GM20431 (cell line): ENCODE results near the gene GNL3.

ENCODE experiments used
- in situ Hi-C: fragments of 300-500 bp; cut with MseI, MboI; formaldehyde crosslinking; loops from one replicate; pipeline ENCODE4 v1.15.0; 2020; ENCODE audit warnings: low sequenced_read_pairs; ENCODE audit not compliant: unreplicated experiment

Gene GNL3

DNA sequence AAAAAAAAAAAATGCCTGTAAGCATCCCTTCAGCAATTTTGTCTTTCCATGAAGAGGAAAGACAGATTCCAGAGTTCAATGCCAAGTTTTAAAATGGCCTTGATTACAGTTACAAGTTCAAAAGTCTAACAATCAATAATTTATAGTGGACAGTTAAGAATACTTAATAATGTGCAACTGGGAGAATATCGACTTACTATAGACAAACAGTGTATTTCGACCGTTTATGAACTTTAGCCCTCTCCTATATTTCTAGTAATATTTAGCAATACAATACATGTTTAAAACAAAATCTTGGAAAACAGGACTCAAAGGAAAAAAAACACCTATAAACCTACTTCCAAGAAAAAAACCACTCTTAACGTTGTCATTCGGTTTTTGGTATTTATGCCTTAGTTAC, 1.6 kb upstream of the GNL3 start:
- in situ Hi-C loops: no loop called here

DNA sequence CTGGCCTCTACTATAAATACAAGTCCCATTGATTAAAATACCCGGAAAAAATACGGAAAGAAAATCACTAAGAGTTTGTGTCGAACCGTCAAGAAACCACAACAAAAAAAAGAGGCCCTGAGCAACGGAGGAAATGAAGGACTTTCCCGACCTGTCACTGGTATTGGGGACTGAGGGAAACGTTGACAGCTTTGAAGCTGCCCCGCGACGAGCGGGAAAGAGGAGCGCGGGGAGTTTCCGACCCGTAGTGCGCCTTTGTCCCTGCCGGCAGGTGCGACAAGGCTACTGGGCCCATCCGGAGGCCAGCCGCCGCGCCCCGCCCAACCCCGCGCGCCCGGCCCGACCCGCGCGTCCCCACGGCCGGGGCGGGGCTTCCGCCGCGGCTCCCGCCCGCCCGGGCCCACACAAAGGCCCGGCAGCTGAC, 535 bp upstream of the GNL3 start:
- in situ Hi-C loops: no loop called here

- in situ Hi-C loops: no loop called here
Observed at GRCh38 chr3:52688266-52688665, 2.4 kb downstream of the GNL3 start.

DNA sequence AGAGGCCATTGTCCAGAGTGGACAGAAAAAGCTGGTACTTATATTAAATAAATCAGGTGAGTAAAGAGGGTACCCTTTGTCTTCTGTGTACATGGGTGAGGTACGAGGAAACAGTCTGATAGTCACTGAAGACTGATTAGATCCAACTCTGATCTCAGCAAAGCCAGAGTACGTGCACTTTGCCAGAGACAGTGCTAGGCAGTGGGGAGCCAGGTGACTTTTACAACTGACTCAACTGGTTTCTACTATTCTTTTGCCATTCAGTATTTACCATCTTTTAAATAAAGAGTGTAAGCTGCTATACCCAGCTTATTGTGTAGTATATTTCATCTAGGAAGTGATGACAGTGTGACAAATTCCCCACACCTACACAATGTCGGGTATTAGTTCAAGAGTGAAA, 3.3 kb downstream of the GNL3 start:
- in situ Hi-C loops: no loop called here

DNA sequence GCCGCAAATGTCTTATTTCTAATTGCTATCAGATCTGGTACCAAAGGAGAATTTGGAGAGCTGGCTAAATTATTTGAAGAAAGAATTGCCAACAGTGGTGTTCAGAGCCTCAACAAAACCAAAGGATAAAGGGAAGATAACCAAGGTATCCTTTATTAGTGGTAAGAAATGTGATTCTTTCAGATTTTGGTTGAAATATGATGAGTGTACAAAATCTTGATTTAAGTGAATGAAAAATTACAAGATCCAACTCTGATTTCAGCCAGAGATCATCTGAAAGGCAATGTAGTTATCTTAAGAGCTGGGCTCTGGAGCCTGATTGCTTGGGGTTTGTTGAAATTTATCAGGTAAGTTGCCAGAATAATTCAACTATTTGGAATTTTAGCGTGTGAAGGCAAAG, 4.7 kb downstream of the GNL3 start:
- in situ Hi-C loops: no loop called here

- in situ Hi-C loops: no loop called here
Observed at GRCh38 chr3:52693071-52693470, 7.2 kb downstream of the GNL3 start.

DNA sequence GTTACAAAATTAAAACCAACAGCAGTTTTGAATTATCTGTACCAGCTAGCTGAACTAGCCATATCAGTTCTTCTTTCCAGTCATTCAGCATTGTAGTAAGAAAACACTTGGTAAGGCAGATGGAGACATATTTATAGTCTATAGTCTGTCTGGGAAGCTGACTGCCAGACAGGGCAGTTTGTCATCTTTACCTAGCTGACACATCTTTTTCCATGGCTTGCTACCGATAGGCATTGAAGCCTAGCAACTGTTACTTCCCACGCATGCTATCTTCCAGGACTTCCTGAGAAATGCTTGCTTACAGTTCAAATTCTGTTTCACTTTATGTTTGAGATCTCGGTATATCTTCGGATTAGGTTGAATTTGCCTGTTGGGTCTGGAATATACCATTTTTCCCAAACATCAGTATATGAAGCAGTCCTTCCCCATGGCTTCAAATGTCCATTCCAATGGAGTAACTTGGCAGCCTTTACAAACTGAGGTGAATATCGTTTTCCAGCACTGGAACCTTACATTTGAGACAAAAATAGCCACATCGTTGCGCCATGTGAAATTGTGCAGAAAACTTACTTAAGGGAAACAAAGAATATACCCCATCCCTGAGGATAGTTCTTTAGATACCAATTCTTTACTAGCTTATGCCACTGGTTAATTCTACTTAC, 8.8 kb downstream of the GNL3 start:
- in situ Hi-C loops: no loop called here

- in situ Hi-C loops: no loop called here
Observed at GRCh38 chr3:52695798-52696671, 10.2 kb downstream of the GNL3 start.

DNA sequence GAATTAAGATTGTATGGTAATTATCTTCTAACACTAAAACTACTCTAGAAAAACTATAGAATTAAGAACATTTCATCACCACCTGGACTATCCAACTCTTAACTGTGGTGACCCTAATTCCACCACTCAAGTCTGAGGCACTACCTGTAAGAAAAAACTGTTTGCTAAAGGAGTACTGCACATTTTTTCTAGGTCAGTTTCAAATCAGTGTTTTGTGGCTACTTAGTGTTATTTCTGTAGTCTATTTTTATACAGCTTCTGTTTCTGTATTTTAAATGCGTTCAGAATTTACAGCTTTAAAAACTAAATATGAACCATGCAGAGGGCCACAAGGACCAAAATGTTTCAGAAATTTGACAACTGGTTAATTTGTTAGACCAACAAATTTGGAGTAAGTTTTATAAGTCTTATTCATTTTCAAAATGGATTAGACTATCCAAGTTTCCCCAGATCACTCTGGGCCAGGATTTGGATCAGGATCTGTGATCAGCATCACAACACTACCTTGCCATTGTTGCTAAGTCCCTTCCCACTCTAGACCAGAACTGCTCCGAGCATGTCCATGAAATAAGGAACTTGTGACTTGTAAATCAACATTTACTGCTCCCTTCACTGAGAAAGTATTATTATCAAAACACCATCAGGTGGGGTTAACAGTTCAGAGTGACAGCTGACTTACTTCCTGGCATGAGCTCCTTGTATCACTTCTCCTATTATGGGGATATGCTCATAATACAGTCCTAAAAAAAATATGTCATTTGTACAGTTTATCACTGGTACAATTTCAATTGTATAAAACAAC, 11.2 kb downstream of the GNL3 start:
- in situ Hi-C loops: no loop called here

DNA sequence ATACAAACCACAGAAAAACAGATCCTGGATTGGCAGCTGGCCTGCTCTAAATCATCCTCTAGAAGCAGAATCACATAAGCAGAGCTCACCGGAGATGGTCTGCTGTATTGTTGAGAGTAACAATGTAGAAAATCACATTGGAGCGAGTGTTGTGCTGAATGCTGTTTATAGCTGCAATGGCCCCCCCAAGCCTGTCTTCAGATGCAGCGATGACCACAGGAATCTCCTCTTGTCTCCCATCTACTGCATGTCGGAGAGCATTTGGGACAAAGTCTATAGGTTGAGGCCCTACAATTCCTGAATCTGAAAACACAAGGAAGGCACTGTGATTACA, 11.8 kb downstream of the GNL3 start:
- in situ Hi-C loops: no loop called here

GRCh38 chr3:52703341-52703740, 17.5 kb downstream of the GNL3 start:
- in situ Hi-C loops: no loop called here

GRCh38 chr3:52704611-52705437, 19.0 kb downstream of the GNL3 start:
- in situ Hi-C loops: no loop called here

DNA sequence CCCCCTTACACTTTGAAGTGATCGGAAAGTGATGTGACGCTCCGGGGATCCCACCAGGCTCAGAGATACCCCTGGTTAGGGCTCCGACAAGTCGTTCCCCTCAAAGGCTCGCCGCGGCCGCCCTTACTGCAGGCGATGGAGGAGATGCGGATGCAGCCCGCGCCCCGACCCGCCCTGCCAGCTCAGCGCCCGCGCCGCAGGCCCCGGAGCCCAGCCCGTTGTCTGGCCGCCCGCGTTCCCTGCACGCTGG, 19.5 kb downstream of the GNL3 start:
- in situ Hi-C loops: no loop called here

DNA sequence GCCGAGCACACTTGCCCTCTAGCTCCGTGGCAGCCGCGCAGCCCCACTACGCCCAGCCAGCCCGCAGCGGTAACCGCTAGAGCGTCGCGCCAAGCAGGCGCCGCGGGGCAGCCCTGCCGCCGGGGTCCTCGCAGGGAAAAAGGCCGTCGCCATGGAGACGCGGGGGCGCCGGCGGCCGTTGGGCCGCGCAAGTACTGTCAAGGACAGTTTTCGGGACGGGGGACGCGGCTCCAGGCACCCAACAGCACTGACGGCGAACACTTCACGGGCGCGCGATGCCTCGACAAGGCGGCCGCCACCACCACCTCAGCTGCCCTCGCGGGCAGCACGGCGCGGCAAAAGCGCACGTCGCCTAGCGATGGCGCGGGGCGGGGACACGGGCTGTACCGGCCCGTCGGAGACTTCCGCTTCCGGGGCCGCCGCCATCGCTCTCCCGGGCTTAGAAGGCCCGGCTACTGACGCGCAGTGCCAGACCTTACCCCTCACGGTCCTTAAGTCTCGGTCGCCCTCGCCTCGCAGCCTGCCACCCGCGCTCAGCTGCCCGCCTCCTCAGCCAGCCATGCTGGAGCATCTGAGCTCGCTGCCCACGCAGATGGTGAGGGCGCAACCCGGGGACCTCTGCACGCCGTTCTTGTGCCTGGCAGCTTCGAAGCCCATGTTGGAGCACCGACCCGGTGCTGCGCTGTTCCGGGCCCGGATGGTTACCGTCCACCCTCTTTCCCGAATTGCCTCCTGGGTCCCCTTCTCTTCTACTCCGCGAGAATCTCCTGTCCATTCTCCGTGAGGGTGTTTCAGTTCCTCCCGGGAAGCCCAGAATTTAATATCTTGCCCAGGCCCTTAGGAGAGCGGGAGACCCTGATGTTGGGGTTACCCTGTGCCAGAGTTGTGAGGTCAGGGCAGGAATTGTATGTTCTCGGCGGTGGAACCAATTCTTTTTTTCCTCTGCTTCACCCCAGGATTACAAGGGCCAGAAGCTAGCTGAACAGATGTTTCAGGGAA, 20.2 kb downstream of the GNL3 start, which contains the start of the genes GLT8D1 and SPCS1:
GLT8D1 (minus strand) TSS at position 104 of the 999 bp plus-strand sequence. CDS start 5,331 bp downstream, outside the sequence.
SPCS1 (plus strand) TSS at position 419 of the 999 bp plus-strand sequence; CDS start at position 560, 141 bp downstream.
- in situ Hi-C loops: no loop called here

GRCh38 chr3:52707585-52707984, 21.8 kb downstream of the GNL3 start:
- in situ Hi-C loops: no loop called here

GRCh38 chr3:52710512-52710911, 24.7 kb downstream of the GNL3 start:
- in situ Hi-C loops: no loop called here

GRCh38 chr3:52712291-52713212, 26.7 kb downstream of the GNL3 start:
- in situ Hi-C loops: no loop called here
